ENCODE data around the gene PLEKHM1. TPM values are rescaled to one million over a fixed set of nuclear protein-coding genes. Genes with fewer than 3 reads are reported as not detected.

Gene PLEKHM1
- total and polyA plus RNA-seq, 2 of the 13 experiments (the other 11 are each of a cell fraction or from before 2014, with no cell fraction given), result 7.6 to 13.5 TPM

- TF ChIP-seq CSRNP2 (CRISPR knock-in tag; conservative IDR thresholded peaks at IDR 0.05; ENCODE audit: low read depth), result no peak
- no peak for TF ChIP-seq CHCHD3 (CRISPR knock-in tag; IDR thresholded peaks at IDR 0.05)
- TF ChIP-seq ETS1 (CRISPR knock-in tag; IDR thresholded peaks at IDR 0.05), result no peak
- TF ChIP-seq ZNF235 (CRISPR knock-in tag; IDR thresholded peaks at IDR 0.05; ENCODE audit: borderline replicate concordance), result 0 out of 2 replicates have a peak, but pooled peaks have one; percentile 40
- TF ChIP-seq TMF1 (CRISPR knock-in tag; IDR thresholded peaks at IDR 0.05; ENCODE audit: low read depth), result no peak
- 0 out of 2 replicates have a peak, but pooled peaks have one; percentile 40 for TF ChIP-seq ZSCAN9 (CRISPR knock-in tag; IDR thresholded peaks at IDR 0.05; ENCODE audit: borderline replicate concordance)
- TF ChIP-seq ZNF75D (CRISPR knock-in tag; IDR thresholded peaks at IDR 0.05; ENCODE audit: borderline replicate concordance), result no peak
- no peak for TF ChIP-seq HMG20B (CRISPR knock-in tag; conservative IDR thresholded peaks at IDR 0.05)
- no peak for TF ChIP-seq TBX3 (IDR thresholded peaks at IDR 0.05; ENCODE audit: borderline replicate concordance)
- TF ChIP-seq NFYB (CRISPR knock-in tag; IDR thresholded peaks at IDR 0.05), result no peak
- no peak for TF ChIP-seq IKZF1 (IDR thresholded peaks at IDR 0.05)
- 0 out of 2 replicates have a peak, but pooled peaks have one; percentile 54 for TF ChIP-seq ZNF572 (CRISPR knock-in tag; IDR thresholded peaks at IDR 0.05)
- TF ChIP-seq ZNF331 (CRISPR knock-in tag; IDR thresholded peaks at IDR 0.05), result peak; percentile 68; the same call in 1 of the 2 replicates
- no peak for TF ChIP-seq MLLT10 (CRISPR knock-in tag; IDR thresholded peaks at IDR 0.05)
- peak; percentile 75 for TF ChIP-seq NFKBIZ (CRISPR knock-in tag; IDR thresholded peaks at IDR 0.05)
- TF ChIP-seq BRCA1 (CRISPR knock-in tag; IDR thresholded peaks at IDR 0.05), result no peak
- peak; percentile 71 for TF ChIP-seq ZNF768 (CRISPR knock-in tag; IDR thresholded peaks at IDR 0.05)
- TF ChIP-seq NCOR1 (IDR thresholded peaks at IDR 0.05; ENCODE audit: borderline replicate concordance, low read length), result no peak
- TF ChIP-seq ARID2 (CRISPR knock-in tag; IDR thresholded peaks at IDR 0.05; ENCODE audit: borderline replicate concordance), result no peak
- no peak for TF ChIP-seq ZNF766 (CRISPR knock-in tag; IDR thresholded peaks at IDR 0.05; ENCODE audit: borderline replicate concordance)
- TF ChIP-seq ZNF788 (CRISPR knock-in tag; IDR thresholded peaks at IDR 0.05; ENCODE audit: borderline replicate concordance), result peak; percentile 66; the same call in 1 of the 2 replicates
- TF ChIP-seq TGIF2 (CRISPR knock-in tag; IDR thresholded peaks at IDR 0.05), result no peak
- peak; percentile 38; the same call in 1 of the 2 replicates for TF ChIP-seq MYC (CRISPR knock-in tag; IDR thresholded peaks at IDR 0.05; ENCODE audit: borderline replicate concordance)
- TF ChIP-seq THAP8 (CRISPR knock-in tag; IDR thresholded peaks at IDR 0.05; ENCODE audit: borderline replicate concordance), result no peak
- TF ChIP-seq BORCS8-MEF2B (CRISPR knock-in tag; IDR thresholded peaks at IDR 0.05), result no peak; the same call in 1 of the 2 replicates
- TF ChIP-seq TOPORS (CRISPR knock-in tag; IDR thresholded peaks at IDR 0.05), result no peak
- TF ChIP-seq SOX13 (IDR thresholded peaks at IDR 0.05), result no peak
- no peak for TF ChIP-seq SOX13 (CRISPR knock-in tag; conservative IDR thresholded peaks at IDR 0.05 in 1 of 2, IDR thresholded peaks at IDR 0.05 in 1 of 2)
These were observed 62.4 kb downstream of the PLEKHM1 start (continued) for GRCh38 chr17:45428050-45428617.
